Measurements from ENCODE around the gene BCAS3. TPM values are rescaled to one million over a fixed set of nuclear protein-coding genes. Genes with fewer than 3 reads are reported as not detected.
A peak's percentile ranks its signal among the peaks of the same experiment; 100 is the strongest.
"Not testable (repeated sequence)": the region's sequence is repeated elsewhere in the genome, so short reads cannot be mapped to it uniquely, and the experiment has no call there.

BCAS3 gene
- total RNA-seq, 3 donors from 2014 or later = 3.6 to 4.2 (median 4.1) TPM

GRCh38 chr17:61029181-61029580 lies 351.5 kb downstream of the BCAS3 start:
- Mint-ChIP-seq H3K9me3 (no peaks in the 10 kb centered on the region), H3K27me3 (ENCODE audit: low read depth) (no peaks in the 10 kb centered on the region), H3K4me1 (ENCODE audit: low read depth) (peaks cover 2% of the 10 kb centered on the region), H3K4me3 (no peak overlapping the region), H3K36me3 (ENCODE audit: insufficient read depth) (peaks cover 2% of the 10 kb centered on the region)
- DNase-seq (no peak), ATAC-seq (no peak)

- Mint-ChIP-seq H3K9me3 (no peaks in the 10 kb centered on the region), H3K27me3 (ENCODE audit: low read depth) (no peaks in the 10 kb centered on the region), H3K36me3 (ENCODE audit: insufficient read depth) (peaks cover 16% of the 10 kb centered on the region), H3K4me3 (no peak overlapping the region), H3K4me1 (ENCODE audit: low read depth) (no peaks in the 10 kb centered on the region)
- ATAC-seq (no peak), DNase-seq (no peak)
Measured at GRCh38 chr17:61040666-61041065, 363.0 kb downstream of the BCAS3 start.

GRCh38 chr17:61042348-61042747 lies 364.7 kb downstream of the BCAS3 start:
- not testable (repeated sequence) for H3K4me3 Mint-ChIP-seq; H3K27me3 Mint-ChIP-seq (ENCODE audit: low read depth); ATAC-seq; H3K9me3 Mint-ChIP-seq; DNase-seq; H3K4me1 Mint-ChIP-seq (ENCODE audit: low read depth)
- peaks cover 11% of the 10 kb centered on the region for H3K36me3 Mint-ChIP-seq (ENCODE audit: insufficient read depth)

GRCh38 chr17:61047515-61047914 lies 369.9 kb downstream of the BCAS3 start:
- no peak for ATAC-seq
- DNase-seq = no peak
- H3K4me3 Mint-ChIP-seq = no peak overlapping the region
- peaks cover 7% of the 10 kb centered on the region for H3K36me3 Mint-ChIP-seq (ENCODE audit: insufficient read depth)
- no peaks in the 10 kb centered on the region for H3K9me3 Mint-ChIP-seq
- no peaks in the 10 kb centered on the region for H3K27me3 Mint-ChIP-seq (ENCODE audit: low read depth)
- H3K4me1 Mint-ChIP-seq (ENCODE audit: low read depth) = peaks cover 6% of the 10 kb centered on the region

- Mint-ChIP-seq H3K36me3 (ENCODE audit: insufficient read depth) (peaks cover 7% of the 10 kb centered on the region), H3K4me3 (no peak overlapping the region), H3K27me3 (ENCODE audit: low read depth) (no peaks in the 10 kb centered on the region), H3K9me3 (no peaks in the 10 kb centered on the region), H3K4me1 (ENCODE audit: low read depth) (peaks cover 6% of the 10 kb centered on the region)
- DNase-seq = no peak
- peak in 1 of 2 donors; percentile 14 for ATAC-seq
Measured at GRCh38 chr17:61048376-61049106, 370.9 kb downstream of the BCAS3 start.

GRCh38 chr17:61053469-61053868 lies 375.8 kb downstream of the BCAS3 start:
- Mint-ChIP-seq H3K36me3 (ENCODE audit: insufficient read depth) (peaks cover 9% of the 10 kb centered on the region), H3K4me3 (no peak overlapping the region), H3K4me1 (ENCODE audit: low read depth) (peaks cover 7% of the 10 kb centered on the region), H3K9me3 (no peaks in the 10 kb centered on the region), H3K27me3 (ENCODE audit: low read depth) (no peaks in the 10 kb centered on the region)
- ATAC-seq (no peak), DNase-seq (no peak)

- Mint-ChIP-seq H3K4me1 (ENCODE audit: low read depth) (peaks cover 4% of the 10 kb centered on the region), H3K9me3 (no peaks in the 10 kb centered on the region), H3K27me3 (ENCODE audit: low read depth) (no peaks in the 10 kb centered on the region), H3K36me3 (ENCODE audit: insufficient read depth) (peaks cover 9% of the 10 kb centered on the region), H3K4me3 (no peak overlapping the region)
- DNase-seq (no peak), ATAC-seq (no peak)
Measured at GRCh38 chr17:61054436-61054835, 376.8 kb downstream of the BCAS3 start.

- DNase-seq = no peak
- H3K27me3 Mint-ChIP-seq (ENCODE audit: low read depth) = no peaks in the 10 kb centered on the region
- peaks cover 4% of the 10 kb centered on the region for H3K4me1 Mint-ChIP-seq (ENCODE audit: low read depth)
- no peak overlapping the region for H3K4me3 Mint-ChIP-seq
- ATAC-seq = no peak
- no peaks in the 10 kb centered on the region for H3K9me3 Mint-ChIP-seq
- H3K36me3 Mint-ChIP-seq (ENCODE audit: insufficient read depth) = peaks cover 8% of the 10 kb centered on the region
Measured at GRCh38 chr17:61057257-61057656, 379.6 kb downstream of the BCAS3 start.

- H3K4me3 Mint-ChIP-seq = no peak overlapping the region
- no peaks in the 10 kb centered on the region for H3K27me3 Mint-ChIP-seq (ENCODE audit: low read depth)
- no peak for ATAC-seq
Measured at GRCh38 chr17:61058066-61058465, 380.4 kb downstream of the BCAS3 start.

GRCh38 chr17:61063528-61063927 lies 385.9 kb downstream of the BCAS3 start:
- DNase-seq (no peak), ATAC-seq (no peak)
- no peak overlapping the region for H3K4me3 Mint-ChIP-seq
- H3K9me3 Mint-ChIP-seq = no peaks in the 10 kb centered on the region
- no peaks in the 10 kb centered on the region for H3K27me3 Mint-ChIP-seq (ENCODE audit: low read depth)
- H3K4me1 Mint-ChIP-seq (ENCODE audit: low read depth) = peaks cover 2% of the 10 kb centered on the region
- H3K36me3 Mint-ChIP-seq (ENCODE audit: insufficient read depth) = peaks cover 7% of the 10 kb centered on the region

More at GRCh38 chr17:61058066-61058465, 380.4 kb downstream of the BCAS3 start:
- DNase-seq = no peak
- peaks cover 9% of the 10 kb centered on the region for H3K36me3 Mint-ChIP-seq (ENCODE audit: insufficient read depth)
- no peaks in the 10 kb centered on the region for H3K9me3 Mint-ChIP-seq
- H3K4me1 Mint-ChIP-seq (ENCODE audit: low read depth) = peaks cover 4% of the 10 kb centered on the region

GRCh38 chr17:61064087-61064951 lies 386.7 kb downstream of the BCAS3 start:
- no peaks in the 10 kb centered on the region for H3K9me3 Mint-ChIP-seq
- peaks cover 7% of the 10 kb centered on the region for H3K36me3 Mint-ChIP-seq (ENCODE audit: insufficient read depth)
- DNase-seq (no peak), ATAC-seq (no peak)
- no peaks in the 10 kb centered on the region for H3K27me3 Mint-ChIP-seq (ENCODE audit: low read depth)
- peaks cover 2% of the 10 kb centered on the region for H3K4me1 Mint-ChIP-seq (ENCODE audit: low read depth)
- H3K4me3 Mint-ChIP-seq = no peak overlapping the region

GRCh38 chr17:61065263-61065773 lies 387.7 kb downstream of the BCAS3 start:
- Mint-ChIP-seq H3K9me3 (no peaks in the 10 kb centered on the region), H3K36me3 (ENCODE audit: insufficient read depth) (peaks cover 5% of the 10 kb centered on the region), H3K4me1 (ENCODE audit: low read depth) (peaks cover 2% of the 10 kb centered on the region), H3K27me3 (ENCODE audit: low read depth) (no peaks in the 10 kb centered on the region), H3K4me3 (no peak overlapping the region)
- DNase-seq = no peak
- no peak for ATAC-seq

GRCh38 chr17:61066062-61066461 lies 388.4 kb downstream of the BCAS3 start:
- H3K4me3 Mint-ChIP-seq = no peak overlapping the region
- H3K9me3 Mint-ChIP-seq = no peaks in the 10 kb centered on the region
- no peaks in the 10 kb centered on the region for H3K27me3 Mint-ChIP-seq (ENCODE audit: low read depth)
- peaks cover 2% of the 10 kb centered on the region for H3K4me1 Mint-ChIP-seq (ENCODE audit: low read depth)
- no peak for ATAC-seq
- peaks cover 5% of the 10 kb centered on the region for H3K36me3 Mint-ChIP-seq (ENCODE audit: insufficient read depth)
- no peak for DNase-seq

GRCh38 chr17:61070649-61071048 lies 393.0 kb downstream of the BCAS3 start:
- Mint-ChIP-seq H3K36me3 (ENCODE audit: insufficient read depth) (no peaks in the 10 kb centered on the region), H3K4me3 (no peak overlapping the region), H3K4me1 (ENCODE audit: low read depth) (no peaks in the 10 kb centered on the region), H3K9me3 (no peaks in the 10 kb centered on the region), H3K27me3 (ENCODE audit: low read depth) (no peaks in the 10 kb centered on the region)
- ATAC-seq (no peak), DNase-seq (no peak)
